OCI-LY1 (cell line): ENCODE measurements around the gene IFI27.

ENCODE experiments used
- CTCF ChIP-seq: fragments of 200-600 bp; sonication (generic), shearing (Covaris generic); IDR thresholded peaks from 2 replicates; pipeline ENCODE4 v1.5.1; 2017; ENCODE audit warnings: mild to moderate bottlenecking, antibody characterized with exemption, low read length, moderate library complexity, mixed read lengths
- EZH2 ChIP-seq: fragments of 200-600 bp; sonication (generic), shearing (Covaris generic); IDR thresholded peaks from 2 replicates; pipeline ENCODE4 v1.8.0; 2017; ENCODE audit warnings: borderline replicate concordance, mixed run types, mild to moderate bottlenecking, antibody characterized with exemption, low read length, moderate library complexity, mixed read lengths

DNA sequence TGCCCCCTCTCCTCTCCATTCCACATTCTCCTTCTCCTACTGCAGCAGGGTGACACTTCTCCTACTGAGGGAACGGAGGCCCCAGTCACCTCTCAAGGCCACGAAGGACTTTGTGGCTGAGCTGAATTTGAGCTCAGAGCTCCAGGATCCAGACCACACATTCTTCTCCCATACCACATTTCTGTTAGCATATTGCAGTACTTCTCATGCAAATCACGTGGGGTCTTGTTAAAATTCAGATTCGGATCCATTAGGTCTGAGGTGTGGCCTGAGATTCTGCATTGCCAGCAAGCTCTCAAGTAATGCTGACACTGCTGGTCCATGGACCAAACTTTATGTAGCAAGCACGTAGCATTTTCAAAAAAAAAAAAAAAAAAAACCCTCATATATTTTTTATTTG is 28.5 kb downstream of the IFI27 start:
- TF ChIP-seq CTCF (no peak), EZH2 (no peak)
